Trophoblast cell (in vitro differentiated cells and primary cell): ENCODE data around the gene LYPD6B.

Experiments used
- DNase-seq, 2 donors: peaks; one replicate each; pipeline ENCODE4 v3.0.0-alpha.2; 2016
- H2AFZ ChIP-seq: 2 replicates; pipeline ENCODE4 v1.6.1; 2013; ENCODE audit warnings: low read length, moderate library complexity, mild to moderate bottlenecking; ENCODE audit not compliant: insufficient read depth, poor library complexity
- H2AK5ac ChIP-seq: 2 replicates; pipeline ENCODE4 v1.6.1; 2013; ENCODE audit warnings: mild to moderate bottlenecking, low read length
- H2BK120ac ChIP-seq: 2 replicates; pipeline ENCODE4 v1.6.1; 2013; ENCODE audit warnings: low read length, mild to moderate bottlenecking, moderate library complexity; ENCODE audit not compliant: insufficient read depth, poor library complexity
- H2BK12ac ChIP-seq: 2 replicates; pipeline ENCODE4 v1.6.1; 2013; ENCODE audit warnings: mild to moderate bottlenecking, low read length, moderate library complexity
- H2BK5ac ChIP-seq: 2 replicates; pipeline ENCODE4 v1.6.1; 2013; ENCODE audit warnings: low read length, low read depth, moderate library complexity, mild to moderate bottlenecking; ENCODE audit not compliant: poor library complexity
- H3K14ac ChIP-seq: 2 replicates; pipeline ENCODE4 v1.6.1; 2013; ENCODE audit warnings: mild to moderate bottlenecking, low read length
- H3K18ac ChIP-seq: 2 replicates; pipeline ENCODE4 v1.6.1; 2013; ENCODE audit warnings: mild to moderate bottlenecking, low read length
- H3K23ac ChIP-seq: 2 replicates; pipeline ENCODE4 v1.6.1; 2013; ENCODE audit warnings: low read length
- H3K27ac ChIP-seq: 2 replicates; pipeline ENCODE4 v1.5.1; 2013; ENCODE audit warnings: low read depth, mild to moderate bottlenecking, inconsistent platforms, low read length, moderate library complexity
- H3K27me3 ChIP-seq: 2 replicates; pipeline ENCODE4 v1.6.1; 2013; ENCODE audit warnings: inconsistent platforms, mild to moderate bottlenecking, low read length, moderate library complexity; ENCODE audit not compliant: insufficient read depth
- H3K36me3 ChIP-seq, 2 experiments: 1 replicate in 1 of 2; 2 replicates in 1 of 2; pipeline ENCODE4 v1.6.1; 2013; ENCODE audit warnings: low read length in 2 of 2, mild to moderate bottlenecking in 2 of 2, moderate library complexity in 1 of 2; ENCODE audit not compliant: insufficient read depth in 2 of 2, control insufficient read depth in 1 of 2
- H3K4ac ChIP-seq: 2 replicates; pipeline ENCODE4 v1.6.1; 2013; ENCODE audit warnings: low read depth, mild to moderate bottlenecking, low read length, moderate library complexity
- H3K4me1 ChIP-seq, 2 experiments: 1 replicate in 1 of 2; 2 replicates in 1 of 2; pipeline ENCODE4 v1.6.1; 2013; ENCODE audit warnings: low read length in 2 of 2, mild to moderate bottlenecking in 2 of 2, moderate library complexity in 1 of 2; ENCODE audit not compliant: insufficient read depth in 2 of 2, control insufficient read depth in 1 of 2
- H3K4me2 ChIP-seq: 2 replicates; pipeline ENCODE4 v1.6.1; 2013; ENCODE audit warnings: inconsistent platforms, mild to moderate bottlenecking, low read length, moderate library complexity
- H3K4me3 ChIP-seq: 2 replicates; pipeline ENCODE4 v1.5.1; 2013; ENCODE audit warnings: mild to moderate bottlenecking, low read depth, low read length, inconsistent platforms
- H3K79me1 ChIP-seq: one replicate; pipeline ENCODE4 v1.6.1; 2013; ENCODE audit warnings: low read length
- H3K79me2 ChIP-seq: 2 replicates; pipeline ENCODE4 v1.6.1; 2013; ENCODE audit warnings: low read length, mild to moderate bottlenecking; ENCODE audit not compliant: control insufficient read depth, insufficient read depth, poor library complexity
- H3K9ac ChIP-seq: 2 replicates; pipeline ENCODE4 v1.6.1; 2013; ENCODE audit warnings: mild to moderate bottlenecking, low read length
- H3K9me3 ChIP-seq: 2 replicates; pipeline ENCODE4 v1.6.1; 2013; ENCODE audit warnings: low read depth, mild to moderate bottlenecking, control low read depth, inconsistent platforms, low read length; ENCODE audit not compliant: insufficient read depth
- H4K12ac ChIP-seq: 2 replicates; pipeline ENCODE4 v1.6.1; 2013; ENCODE audit warnings: low read depth, mild to moderate bottlenecking, low read length, moderate library complexity
- H4K8ac ChIP-seq: 2 replicates; pipeline ENCODE4 v1.6.1; 2013; ENCODE audit warnings: low read depth, mild to moderate bottlenecking, low read length, moderate library complexity
- H4K91ac ChIP-seq: one replicate; pipeline ENCODE4 v1.6.1; 2013; ENCODE audit warnings: low read depth, mild to moderate bottlenecking, low read length, moderate library complexity
- WGBS: extraction: QIAGEN DNeasy Blood & Tissue Kit; methylation state at CpG from one replicate; pipeline ENCODE4 v1.1.7; 2013; ENCODE audit warnings: missing lambda C conversion rate; ENCODE audit not compliant: insufficient read length, insufficient coverage; ENCODE audit errors: extremely low coverage; 5-methylcytosine and 5-hydroxymethylcytosine counted together

LYPD6B gene

GRCh38 chr2:149036507-149037293 is 1.8 kb upstream of the LYPD6B start:
- peak overlapping the region; percentile 39 for H3K4me3 ChIP-seq
- no peak overlapping the region for H3K4me2 ChIP-seq
- peaks cover 8% of the 10 kb centered on the region for H3K79me2 ChIP-seq
- H2AFZ ChIP-seq, result no peak overlapping the region
- H3K9ac ChIP-seq, result no peak overlapping the region
- H3K23ac ChIP-seq, result no peak overlapping the region
- no CpG with 5 or more reads among the region's 4 CpGs for WGBS
- no peak overlapping the region for H4K8ac ChIP-seq
- no peak overlapping the region for H4K91ac ChIP-seq
- H3K36me3 ChIP-seq, result no peaks in the 10 kb centered on the region
- no peak overlapping the region for H3K4ac ChIP-seq
- peaks cover 14% of the 10 kb centered on the region for H3K79me1 ChIP-seq
- H3K27ac ChIP-seq, result no peak overlapping the region
- H3K27me3 ChIP-seq, result no peaks in the 10 kb centered on the region
- no peaks in the 10 kb centered on the region for H3K9me3 ChIP-seq
- H2BK5ac ChIP-seq, result no peak overlapping the region
- peaks cover 5 to 19% of the 10 kb centered on the region in 2 experiments for H3K4me1 ChIP-seq
- DNase-seq, result no peak
- H2BK120ac ChIP-seq, result no peak overlapping the region
- no peak overlapping the region for H3K18ac ChIP-seq
- H2BK12ac ChIP-seq, result peak overlapping the region; percentile 8
- H2AK5ac ChIP-seq, result peak overlapping the region; percentile 13
- H4K12ac ChIP-seq, result no peak overlapping the region
- H3K14ac ChIP-seq, result no peak overlapping the region

GRCh38 chr2:149037851-149038250 is 648 bp upstream of the LYPD6B start:
- Histone ChIP-seq H2AK5ac (no peak overlapping the region), H2BK12ac (peak overlapping the region; percentile 29), H2BK120ac (no peak overlapping the region), H3K27ac (peak overlapping the region; percentile 5), H3K4ac (no peak overlapping the region), H3K4me2 (peak overlapping the region; percentile 84), H3K79me2 (peaks cover 10% of the 10 kb centered on the region), H3K27me3 (no peaks in the 10 kb centered on the region), H3K4me1 (peaks cover 5 to 19% of the 10 kb centered on the region in 2 experiments), H4K91ac (peak overlapping the region; percentile 98), H3K79me1 (peaks cover 14% of the 10 kb centered on the region), H3K18ac (no peak overlapping the region), H4K8ac (no peak overlapping the region), H3K36me3 (no peaks in the 10 kb centered on the region), H3K9ac (no peak overlapping the region), H3K23ac (no peak overlapping the region), H2BK5ac (no peak overlapping the region), H3K9me3 (no peaks in the 10 kb centered on the region), H3K4me3 (no peak overlapping the region), H4K12ac (no peak overlapping the region), H2AFZ (no peak overlapping the region), H3K14ac (no peak overlapping the region)
- WGBS, result no CpG with 5 or more reads among the region's 8 CpGs
- DNase-seq, result no peak

GRCh38 chr2:149039213-149039724 is 770 bp downstream of the LYPD6B start:
- Histone ChIP-seq H3K4me2 (peak overlapping the region; percentile 84), H3K27ac (peak overlapping the region; percentile 70), H3K4me1 (peaks cover 5 to 17% of the 10 kb centered on the region in 2 experiments), H2BK5ac (peak overlapping the region; percentile 87), H3K9ac (peak overlapping the region; percentile 98), H3K36me3 (no peaks in the 10 kb centered on the region), H3K79me2 (peaks cover 10% of the 10 kb centered on the region), H4K91ac (peak overlapping the region; percentile 98), H3K23ac (no peak overlapping the region), H3K79me1 (peaks cover 14% of the 10 kb centered on the region), H3K18ac (peak overlapping the region; percentile 89), H3K4ac (peak overlapping the region; percentile 98), H2AK5ac (peak overlapping the region; percentile 7), H3K14ac (peak overlapping the region; percentile 98), H2BK120ac (peak overlapping the region; percentile 98), H4K12ac (peak overlapping the region; percentile 93), H2AFZ (peak overlapping the region; percentile 77), H3K9me3 (no peaks in the 10 kb centered on the region), H4K8ac (peak overlapping the region; percentile 92), H3K4me3 (peak overlapping the region; percentile 85), H2BK12ac (peak overlapping the region; percentile 90), H3K27me3 (no peaks in the 10 kb centered on the region)
- DNase-seq, result no peak
- no CpG with 5 or more reads among the region's 11 CpGs for WGBS

GRCh38 chr2:149040451-149040850 is 2.0 kb downstream of the LYPD6B start:
- Histone ChIP-seq H3K9ac (no peak overlapping the region), H4K91ac (no peak overlapping the region), H3K4me3 (no peak overlapping the region), H2BK5ac (no peak overlapping the region), H2AFZ (no peak overlapping the region), H3K27ac (no peak overlapping the region), H3K9me3 (no peaks in the 10 kb centered on the region), H4K12ac (no peak overlapping the region), H3K79me2 (peaks cover 10% of the 10 kb centered on the region), H2BK120ac (no peak overlapping the region), H3K4ac (no peak overlapping the region), H3K36me3 (no peaks in the 10 kb centered on the region), H2AK5ac (no peak overlapping the region), H3K79me1 (peaks cover 14% of the 10 kb centered on the region), H3K23ac (no peak overlapping the region), H3K4me1 (peaks cover 5 to 12% of the 10 kb centered on the region in 2 experiments), H3K4me2 (no peak overlapping the region), H3K14ac (no peak overlapping the region), H3K18ac (no peak overlapping the region), H3K27me3 (no peaks in the 10 kb centered on the region), H4K8ac (no peak overlapping the region), H2BK12ac (no peak overlapping the region)
- WGBS, result no CpG with 5 or more reads among the region's 7 CpGs
- peak; percentile 62 to 85 for DNase-seq
